ENCODE measurements around the gene COPS2.

Gene COPS2

GRCh38 chr15:49163678-49164077 lies 8.3 kb upstream of the COPS2 start:
- in situ Hi-C loops (cut with HindIII; ENCODE audit: low sequenced_read_pairs), result no loop called here

GRCh38 chr15:49155834-49156627 lies 632 bp upstream of the COPS2 start:
- in situ Hi-C loops (cut with HindIII; ENCODE audit: low sequenced_read_pairs), result no loop called here

- in situ Hi-C loops (cut with HindIII; ENCODE audit: low sequenced_read_pairs), result no loop called here
Measured at GRCh38 chr15:49154799-49155109, 645 bp downstream of the COPS2 start.

GRCh38 chr15:49154359-49154758 lies 1.0 kb downstream of the COPS2 start:
- in situ Hi-C loops (cut with HindIII; ENCODE audit: low sequenced_read_pairs), result no loop called here

- in situ Hi-C loops (cut with HindIII; ENCODE audit: low sequenced_read_pairs), result no loop called here
Measured at GRCh38 chr15:49152552-49153312, 2.7 kb downstream of the COPS2 start.

- in situ Hi-C loops (cut with HindIII; ENCODE audit: low sequenced_read_pairs), result no loop called here
Measured at GRCh38 chr15:49151831-49152230, 3.6 kb downstream of the COPS2 start.

- in situ Hi-C loops (cut with HindIII; ENCODE audit: low sequenced_read_pairs), result loop anchor here (5.0 kb wide), 1 partner anchor 276 kb away; no protein-coding TSS in a partner anchor
Measured at GRCh38 chr15:49148727-49149126, 6.7 kb downstream of the COPS2 start.

- in situ Hi-C loops (cut with HindIII; ENCODE audit: low sequenced_read_pairs), result loop anchor here (5.0 kb wide), 1 partner anchor 276 kb away; no protein-coding TSS in a partner anchor
Measured at GRCh38 chr15:49148298-49148697, 7.1 kb downstream of the COPS2 start.

GRCh38 chr15:49145651-49146609 lies 9.5 kb downstream of the COPS2 start:
- in situ Hi-C loops (cut with HindIII; ENCODE audit: low sequenced_read_pairs), result loop anchor here (5.0 kb wide), 1 partner anchor 274 kb away; no protein-coding TSS in a partner anchor

GRCh38 chr15:49137861-49138260 lies 17.5 kb downstream of the COPS2 start:
- in situ Hi-C loops (cut with HindIII; ENCODE audit: low sequenced_read_pairs), result no loop called here

- in situ Hi-C loops (cut with HindIII; ENCODE audit: low sequenced_read_pairs), result no loop called here
Measured at GRCh38 chr15:49135911-49136310, 19.5 kb downstream of the COPS2 start.

- in situ Hi-C loops (cut with HindIII; ENCODE audit: low sequenced_read_pairs), result no loop called here
Measured at GRCh38 chr15:49135342-49135857, 20.0 kb downstream of the COPS2 start.

- in situ Hi-C loops (cut with HindIII; ENCODE audit: low sequenced_read_pairs), result no loop called here
Measured at GRCh38 chr15:49134683-49135341, 20.6 kb downstream of the COPS2 start.

- in situ Hi-C loops (cut with HindIII; ENCODE audit: low sequenced_read_pairs), result no loop called here
Measured at GRCh38 chr15:49131403-49131802, 24.0 kb downstream of the COPS2 start.

- in situ Hi-C loops (cut with HindIII; ENCODE audit: low sequenced_read_pairs), result no loop called here
Measured at GRCh38 chr15:49124371-49124770, 31.0 kb downstream of the COPS2 start.

GRCh38 chr15:49122541-49123062 lies 32.8 kb downstream of the COPS2 start:
- in situ Hi-C loops (cut with HindIII; ENCODE audit: low sequenced_read_pairs), result no loop called here

- in situ Hi-C loops (cut with HindIII; ENCODE audit: low sequenced_read_pairs), result no loop called here
Measured at GRCh38 chr15:49121901-49122300, 33.5 kb downstream of the COPS2 start.

- in situ Hi-C loops (cut with HindIII; ENCODE audit: low sequenced_read_pairs), result no loop called here
Measured at GRCh38 chr15:49120832-49121231, 34.6 kb downstream of the COPS2 start.

GRCh38 chr15:49116108-49116857 lies 39.1 kb downstream of the COPS2 start:
- in situ Hi-C loops (cut with HindIII; ENCODE audit: low sequenced_read_pairs), result no loop called here
